ENCODE data around the gene HLA-DMB. TPM values are rescaled to one million over a fixed set of nuclear protein-coding genes. Genes with fewer than 3 reads are reported as not detected.

Gene HLA-DMB
- total RNA-seq, 2 experiments from 2014 or later, result 4.6 to 6.0 TPM

DNA sequence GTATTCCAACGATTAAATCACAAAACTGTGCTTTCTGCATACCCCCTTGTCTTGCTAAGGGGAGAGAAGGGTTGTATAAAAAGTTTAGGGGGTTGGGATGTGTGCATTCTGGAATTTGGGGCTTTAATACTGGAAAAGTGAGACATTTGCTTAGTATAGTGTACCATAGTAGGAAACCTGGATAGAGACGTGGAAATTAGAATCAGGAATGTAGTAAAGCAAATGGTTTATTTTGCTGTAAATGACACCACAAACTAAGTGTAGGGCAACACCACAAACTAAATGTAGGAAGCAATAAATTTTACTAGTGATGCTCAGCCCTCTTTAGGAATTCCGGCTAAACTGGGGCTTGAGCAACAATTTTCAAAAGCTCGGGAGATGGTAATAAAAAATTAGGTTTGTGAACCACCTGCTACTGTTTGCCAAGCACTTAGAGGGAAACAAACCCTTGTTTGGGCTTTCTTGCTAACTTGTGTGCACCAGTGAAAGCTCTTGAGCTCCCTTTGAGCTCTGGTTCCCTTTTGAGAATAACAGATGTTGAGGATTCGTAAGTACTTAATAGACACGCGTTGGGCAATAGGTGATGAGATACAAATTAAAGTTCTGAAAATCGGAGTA lies 41.4 kb upstream of the HLA-DMB start:
- H3K27ac ChIP-seq (ENCODE audit: low read depth in 1 of 2, low read length in 2 of 2), result peak overlapping the region in 1 of 2 donors; percentile 11
- H3K27me3 ChIP-seq (ENCODE audit: control insufficient read depth in 1 of 2, insufficient read depth in 2 of 2, low read length in 2 of 2), result no peaks in the 10 kb centered on the region
- peaks cover 50% of the 10 kb centered on the region for H3K36me3 ChIP-seq (ENCODE audit: insufficient read depth, low read length)
- peaks cover 59% of the 10 kb centered on the region for H3K36me3 Mint-ChIP-seq (ENCODE audit: low read depth)
- peaks cover 37% of the 10 kb centered on the region for H3K4me1 ChIP-seq (ENCODE audit: insufficient read depth, low read length)
- no peaks in the 10 kb centered on the region for H3K27me3 Mint-ChIP-seq
- H3K9me3 ChIP-seq (ENCODE audit: control insufficient read depth in 1 of 2, insufficient read depth in 1 of 2, low read length in 2 of 2), result no peaks in the 10 kb centered on the region
- TF ChIP-seq, protein P1, sequence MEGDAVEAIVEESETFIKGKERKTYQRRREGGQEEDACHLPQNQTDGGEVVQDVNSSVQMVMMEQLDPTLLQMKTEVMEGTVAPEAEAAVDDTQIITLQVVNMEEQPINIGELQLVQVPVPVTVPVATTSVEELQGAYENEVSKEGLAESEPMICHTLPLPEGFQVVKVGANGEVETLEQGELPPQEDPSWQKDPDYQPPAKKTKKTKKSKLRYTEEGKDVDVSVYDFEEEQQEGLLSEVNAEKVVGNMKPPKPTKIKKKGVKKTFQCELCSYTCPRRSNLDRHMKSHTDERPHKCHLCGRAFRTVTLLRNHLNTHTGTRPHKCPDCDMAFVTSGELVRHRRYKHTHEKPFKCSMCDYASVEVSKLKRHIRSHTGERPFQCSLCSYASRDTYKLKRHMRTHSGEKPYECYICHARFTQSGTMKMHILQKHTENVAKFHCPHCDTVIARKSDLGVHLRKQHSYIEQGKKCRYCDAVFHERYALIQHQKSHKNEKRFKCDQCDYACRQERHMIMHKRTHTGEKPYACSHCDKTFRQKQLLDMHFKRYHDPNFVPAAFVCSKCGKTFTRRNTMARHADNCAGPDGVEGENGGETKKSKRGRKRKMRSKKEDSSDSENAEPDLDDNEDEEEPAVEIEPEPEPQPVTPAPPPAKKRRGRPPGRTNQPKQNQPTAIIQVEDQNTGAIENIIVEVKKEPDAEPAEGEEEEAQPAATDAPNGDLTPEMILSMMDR (IDR thresholded peaks at IDR 0.05), result no peak
- intact Hi-C loops (cut with DNase I, micrococcal nuclease), result no loop called here
- no peak for DNase-seq
- no peak for ATAC-seq (ENCODE audit: poor library complexity)
- peak overlapping the region; percentile 5 for H3K27ac Mint-ChIP-seq
- ChIA-PET CTCF (interaction anchor here (0.6 to 1.4 kb wide), 3 partner anchors 12 to 48 kb away, joined by 3 to 8 read pairs (median 4); no protein-coding TSS in a partner anchor), POLR2A (interaction anchor here (0.9 to 10.7 kb wide), 7 partner anchors 12 to 137 kb away, joined by 3 to 347 read pairs (median 4); partner anchors contain the start of genes BRD2 and HLA-DMA)
- H3K4me3 ChIP-seq (ENCODE audit: low read length), result no peak overlapping the region
- no peak overlapping the region for H3K4me3 Mint-ChIP-seq
- peaks cover 34% of the 10 kb centered on the region for H3K4me1 Mint-ChIP-seq (ENCODE audit: low read depth)
- no peaks in the 10 kb centered on the region for H3K9me3 Mint-ChIP-seq

DNA sequence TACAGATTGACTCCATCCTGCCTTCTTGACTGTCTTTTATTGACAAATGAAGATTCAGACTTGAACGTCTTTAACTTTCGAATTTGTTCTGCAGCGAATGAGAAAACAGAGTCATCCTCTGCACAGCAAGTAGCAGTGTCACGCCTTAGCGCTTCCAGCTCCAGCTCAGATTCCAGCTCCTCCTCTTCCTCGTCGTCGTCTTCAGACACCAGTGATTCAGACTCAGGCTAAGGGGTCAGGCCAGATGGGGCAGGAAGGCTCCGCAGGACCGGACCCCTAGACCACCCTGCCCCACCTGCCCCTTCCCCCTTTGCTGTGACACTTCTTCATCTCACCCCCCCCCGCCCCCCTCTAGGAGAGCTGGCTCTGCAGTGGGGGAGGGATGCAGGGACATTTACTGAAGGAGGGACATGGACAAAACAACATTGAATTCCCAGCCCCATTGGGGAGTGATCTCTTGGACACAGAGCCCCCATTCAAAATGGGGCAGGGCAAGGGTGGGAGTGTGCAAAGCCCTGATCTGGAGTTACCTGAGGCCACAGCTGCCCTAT lies 39.7 kb upstream of the HLA-DMB start:
- intact Hi-C loops (cut with DNase I, micrococcal nuclease), result no loop called here
- H3K27ac ChIP-seq (ENCODE audit: low read depth in 1 of 2, low read length in 2 of 2), result peak overlapping the region in 1 of 2 donors; percentile 25
- H3K27me3 ChIP-seq (ENCODE audit: control insufficient read depth in 1 of 2, insufficient read depth in 2 of 2, low read length in 2 of 2), result no peaks in the 10 kb centered on the region
- H3K4me3 ChIP-seq (ENCODE audit: low read length), result no peak overlapping the region
- Mint-ChIP-seq H3K4me3 (no peak overlapping the region), H3K27ac (no peak overlapping the region), H3K4me1 (ENCODE audit: low read depth) (peaks cover 49% of the 10 kb centered on the region), H3K36me3 (ENCODE audit: low read depth) (peaks cover 76% of the 10 kb centered on the region), H3K27me3 (no peaks in the 10 kb centered on the region), H3K9me3 (no peaks in the 10 kb centered on the region)
- ChIA-PET POLR2A (interaction anchor here (0.7 to 10.7 kb wide), 12 partner anchors 10 to 142 kb away, joined by 3 to 347 read pairs (median 4); partner anchors contain the start of genes BRD2, HLA-DMA, PSMB9 and TAP1), CTCF (interaction anchor here (0.6 to 1.5 kb wide), 3 partner anchors 13 to 1701 kb away, joined by 3 read pairs; no protein-coding TSS in a partner anchor)
- DNase-seq, result no peak
- no peak for ATAC-seq (ENCODE audit: poor library complexity)
- H3K9me3 ChIP-seq (ENCODE audit: control insufficient read depth in 1 of 2, insufficient read depth in 1 of 2, low read length in 2 of 2), result no peaks in the 10 kb centered on the region
- H3K36me3 ChIP-seq (ENCODE audit: insufficient read depth, low read length), result peaks cover 67% of the 10 kb centered on the region
- peaks cover 53% of the 10 kb centered on the region for H3K4me1 ChIP-seq (ENCODE audit: insufficient read depth, low read length)
- TF ChIP-seq, protein P1 (IDR thresholded peaks at IDR 0.05), result no peak

DNA sequence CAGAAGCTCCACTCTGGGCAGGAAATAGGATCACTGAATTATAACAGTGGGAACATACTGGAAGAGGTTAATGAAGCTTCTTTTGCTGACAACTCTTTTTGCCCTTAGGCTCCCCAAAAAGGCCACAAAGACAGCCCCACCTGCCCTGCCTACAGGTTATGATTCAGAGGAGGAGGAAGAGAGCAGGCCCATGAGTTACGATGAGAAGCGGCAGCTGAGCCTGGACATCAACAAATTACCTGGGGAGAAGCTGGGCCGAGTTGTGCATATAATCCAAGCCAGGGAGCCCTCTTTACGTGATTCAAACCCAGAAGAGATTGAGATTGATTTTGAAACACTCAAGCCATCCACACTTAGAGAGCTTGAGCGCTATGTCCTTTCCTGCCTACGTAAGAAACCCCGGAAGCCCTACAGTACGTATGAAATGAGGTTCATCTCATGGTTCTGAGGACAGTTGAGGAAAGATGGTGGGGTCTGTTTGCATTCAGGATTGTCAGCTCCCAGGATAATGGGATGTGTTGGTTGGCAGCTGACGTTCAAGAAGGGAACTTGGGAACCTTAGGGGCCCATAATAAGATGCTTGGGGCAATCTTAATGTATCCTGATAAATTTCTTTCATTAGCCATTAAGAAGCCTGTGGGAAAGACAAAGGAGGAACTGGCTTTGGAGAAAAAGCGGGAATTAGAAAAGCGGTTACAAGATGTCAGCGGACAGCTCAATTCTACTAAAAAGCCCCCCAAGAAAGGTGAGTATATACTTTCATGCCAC lies 39.1 kb upstream of the HLA-DMB start:
- intact Hi-C loops (cut with DNase I, micrococcal nuclease), result no loop called here
- Histone ChIP-seq H3K36me3 (ENCODE audit: insufficient read depth, low read length) (peaks cover 73% of the 10 kb centered on the region), H3K4me1 (ENCODE audit: insufficient read depth, low read length) (peaks cover 55% of the 10 kb centered on the region), H3K27ac (ENCODE audit: low read depth in 1 of 2, low read length in 2 of 2) (peak overlapping the region in 1 of 2 donors; percentile 29), H3K27me3 (ENCODE audit: control insufficient read depth in 1 of 2, insufficient read depth in 2 of 2, low read length in 2 of 2) (no peaks in the 10 kb centered on the region), H3K9me3 (ENCODE audit: control insufficient read depth in 1 of 2, insufficient read depth in 1 of 2, low read length in 2 of 2) (no peaks in the 10 kb centered on the region), H3K4me3 (ENCODE audit: low read length) (no peak overlapping the region)
- Mint-ChIP-seq H3K4me1 (ENCODE audit: low read depth) (peaks cover 55% of the 10 kb centered on the region), H3K27ac (peak overlapping the region; percentile 14), H3K36me3 (ENCODE audit: low read depth) (peaks cover 82% of the 10 kb centered on the region), H3K9me3 (no peaks in the 10 kb centered on the region), H3K4me3 (no peak overlapping the region), H3K27me3 (no peaks in the 10 kb centered on the region)
- no peak for DNase-seq
- ChIA-PET CTCF (interaction anchor here (0.6 to 1.5 kb wide), 4 partner anchors 12 to 1701 kb away, joined by 3 to 4 read pairs (median 3); no protein-coding TSS in a partner anchor), POLR2A (interaction anchor here (0.7 to 10.7 kb wide), 11 partner anchors 9 to 142 kb away, joined by 3 to 347 read pairs (median 4); partner anchors contain the start of genes BRD2, PSMB9, TAP1 and TAP2)
- ATAC-seq (ENCODE audit: poor library complexity), result no peak
- TF ChIP-seq, protein P1 (IDR thresholded peaks at IDR 0.05), result no peak

Measured in CD4-positive, alpha-beta T cell (primary cell).